Measurements from ENCODE around the gene TOE1. TPM values are rescaled to one million over a fixed set of nuclear protein-coding genes. Genes with fewer than 3 reads are reported as not detected.

TOE1 gene
- total and polyA plus RNA-seq, 12 donors: 3.3 to 17.7 (median 10.1) TPM

- no peaks in the 10 kb centered on the region for H3K36me3 ChIP-seq (replicated peaks in 1 of 2)
- intact Hi-C loops (cut with DNase I): no loop called here
- H3K4me3 ChIP-seq: no peak overlapping the region
Measured at GRCh38 chr1:45378184-45378583, 38.2 kb downstream of the TOE1 start.

GRCh38 chr1:45379524-45379923 is 39.6 kb downstream of the TOE1 start:
- DNase-seq: no peak
- Histone ChIP-seq H3K9me3 (replicated peaks in 1 of 3) (no peaks in the 10 kb centered on the region), H3K4me3 (no peak overlapping the region), H3K36me3 (replicated peaks in 1 of 2) (no peaks in the 10 kb centered on the region), H3K4me1 (replicated peaks in 1 of 2) (peaks cover 0 to 6% of the 10 kb centered on the region in 2 donors), H3K27me3 (no peaks in the 10 kb centered on the region), H3K27ac (no peak overlapping the region)
- no peak for TF ChIP-seq POLR2A (IDR thresholded peaks at IDR 0.05)
- TF ChIP-seq CTCF (IDR thresholded peaks at IDR 0.05): no peak
- WGBS, 4 donors: 94 to 97% (median 96%) methylated on average over 6 of the region's 6 CpGs
- intact Hi-C loops (cut with DNase I): no loop called here

More at GRCh38 chr1:45378184-45378583, 38.2 kb downstream of the TOE1 start:
- Histone ChIP-seq H3K27ac (no peak overlapping the region), H3K4me1 (replicated peaks in 1 of 2) (peaks cover 0 to 11% of the 10 kb centered on the region in 2 donors), H3K9me3 (replicated peaks in 1 of 3) (no peaks in the 10 kb centered on the region), H3K27me3 (no peaks in the 10 kb centered on the region)
- TF ChIP-seq POLR2A (IDR thresholded peaks at IDR 0.05) (no peak), CTCF (IDR thresholded peaks at IDR 0.05) (no peak)
- no peak for DNase-seq

DNA sequence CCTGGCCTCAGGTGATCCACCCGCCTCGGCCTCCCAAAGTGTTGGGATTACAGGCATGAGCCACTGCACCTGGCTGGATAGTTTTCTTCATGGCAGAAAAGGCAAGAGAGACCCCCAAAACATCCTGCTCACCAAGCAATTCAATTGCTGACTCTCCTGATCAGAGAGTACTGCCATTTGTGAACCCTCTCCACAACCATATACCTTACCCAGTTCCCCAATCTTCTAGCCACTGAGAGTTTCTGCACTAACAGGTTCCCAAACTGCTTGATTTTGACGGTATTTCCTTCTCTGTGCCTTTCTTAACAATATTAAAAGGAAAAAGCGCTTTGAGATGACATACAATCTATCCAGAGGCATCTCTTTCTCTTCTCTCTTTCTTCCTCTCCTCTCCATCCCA is 40.2 kb downstream of the TOE1 start:
- 88 to 93% (median 91%) methylated on average over 4 of the region's 4 CpGs for WGBS, 4 donors
- Histone ChIP-seq H3K9me3 (replicated peaks in 1 of 3) (no peaks in the 10 kb centered on the region), H3K36me3 (replicated peaks in 1 of 2) (no peaks in the 10 kb centered on the region), H3K27me3 (no peaks in the 10 kb centered on the region), H3K4me3 (no peak overlapping the region), H3K27ac (no peak overlapping the region), H3K4me1 (replicated peaks in 1 of 2) (peaks cover 0 to 6% of the 10 kb centered on the region in 2 donors)
- intact Hi-C loops (cut with DNase I): no loop called here
- DNase-seq: no peak
- no peak for TF ChIP-seq POLR2A (IDR thresholded peaks at IDR 0.05)
- no peak for TF ChIP-seq CTCF (IDR thresholded peaks at IDR 0.05)

DNA sequence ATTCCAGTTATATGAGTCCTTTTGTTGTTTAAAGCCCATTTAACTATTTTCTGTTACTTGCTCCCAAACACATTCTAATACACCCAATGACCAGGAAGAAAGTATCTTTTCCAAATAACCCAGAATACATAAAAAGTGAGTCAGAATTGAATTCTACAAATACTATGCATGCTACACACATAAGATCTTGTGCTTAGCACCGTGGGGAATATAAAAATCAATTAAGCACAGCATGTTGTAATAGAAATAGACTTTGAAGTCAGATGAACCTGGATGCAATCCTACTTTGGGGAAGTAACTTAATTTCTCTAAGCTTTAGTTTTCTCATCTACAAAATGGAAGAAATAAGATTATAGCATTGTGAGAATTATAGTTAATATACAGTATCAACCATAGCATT is 40.8 kb downstream of the TOE1 start:
- Histone ChIP-seq H3K27me3 (no peaks in the 10 kb centered on the region), H3K36me3 (replicated peaks in 1 of 2) (no peaks in the 10 kb centered on the region), H3K4me1 (replicated peaks in 1 of 2) (peaks cover 0 to 3% of the 10 kb centered on the region in 2 donors), H3K4me3 (no peak overlapping the region), H3K27ac (no peak overlapping the region), H3K9me3 (replicated peaks in 1 of 3) (no peaks in the 10 kb centered on the region)
- intact Hi-C loops (cut with DNase I): no loop called here
- TF ChIP-seq POLR2A (IDR thresholded peaks at IDR 0.05) (no peak), CTCF (IDR thresholded peaks at IDR 0.05) (no peak)
- no peak for DNase-seq
- WGBS, 4 donors: 88 to 100% (median 90%) methylated on average over 1 of the region's 1 CpG

All from adrenal gland (tissue), 12 donors.